HG02610 (cell line): ENCODE data around the gene TMEM116.
"Not testable (repeated sequence)": the region's sequence is repeated elsewhere in the genome, so short reads cannot be mapped to it uniquely, and the experiment has no call there.

Source experiments
- ATAC-seq: cut with Tn5 transposase; IDR thresholded peaks from one replicate; pipeline ENCODE4 v1.9.1; 2021; ENCODE audit warnings: mild to moderate bottlenecking, moderate library complexity; ENCODE audit not compliant: unreplicated experiment

The TMEM116 gene

GRCh38 chr12:112012775-112013600, at the start of gene TMEM116, which contains the start of gene ERP29:
Gene TMEM116, minus strand, starts transcription at chr12:112013165. Its CDS starts 7,895 bp downstream, at chr12:112005270.
Gene ERP29, plus strand, starts transcription at chr12:112013426. Its CDS starts 40 bp downstream, at chr12:112013466.
- peak; percentile 64 for ATAC-seq

- ATAC-seq: no peak
Observed at GRCh38 chr12:112061137-112061536, 48.2 kb upstream of the TMEM116 start.

DNA sequence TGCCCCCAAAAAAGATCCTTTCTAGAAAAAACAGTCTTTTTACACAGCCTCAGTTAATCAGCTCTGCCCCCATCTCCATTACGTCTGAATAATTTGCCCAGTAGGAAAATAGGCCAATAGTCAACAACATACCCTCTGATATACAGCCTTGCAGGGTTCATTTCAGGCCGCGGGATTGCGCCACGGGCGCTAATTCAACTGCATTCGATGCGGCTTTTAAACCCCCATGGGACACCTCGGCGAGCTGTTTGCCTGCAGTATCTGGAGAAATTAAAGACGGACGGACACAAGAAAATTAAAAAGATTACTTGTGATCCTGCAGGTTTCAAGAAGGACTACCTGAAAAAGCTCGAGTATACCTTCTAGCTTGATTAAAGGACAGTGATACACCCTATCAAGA, 36.4 kb upstream of the TMEM116 start:
- ATAC-seq: no peak

- ATAC-seq: no peak
Observed at GRCh38 chr12:112046003-112046402, 33.0 kb upstream of the TMEM116 start.

- not testable (repeated sequence) for ATAC-seq
Observed at GRCh38 chr12:112036614-112037013, 23.6 kb upstream of the TMEM116 start.

DNA sequence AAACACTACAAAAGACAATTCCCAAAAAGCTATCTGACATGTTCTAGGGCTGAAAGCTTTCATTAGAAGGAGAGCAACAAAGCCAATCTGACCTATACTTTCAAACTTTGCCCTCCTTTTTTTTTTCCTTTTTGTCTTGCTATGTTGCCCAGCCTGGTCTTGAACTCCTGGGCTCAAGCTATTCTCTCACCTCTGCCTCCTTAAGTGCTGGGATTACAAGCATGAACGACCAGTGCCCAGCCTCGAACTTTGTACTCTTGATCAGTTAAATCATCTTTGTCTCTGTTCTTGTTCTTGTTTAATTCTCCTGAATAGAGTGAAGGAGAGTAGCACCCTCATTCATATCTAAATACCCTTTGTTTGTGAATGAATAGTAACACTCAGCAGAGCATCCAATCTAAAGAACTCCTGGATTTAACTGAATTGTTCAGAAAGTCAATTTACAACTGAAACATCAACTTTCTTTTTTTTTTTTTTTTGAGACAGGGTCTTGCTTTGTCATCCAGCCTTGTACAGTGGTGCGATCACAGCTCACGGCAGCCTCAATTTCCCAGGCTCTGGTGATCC, 22.3 kb upstream of the TMEM116 start:
- ATAC-seq: no peak

DNA sequence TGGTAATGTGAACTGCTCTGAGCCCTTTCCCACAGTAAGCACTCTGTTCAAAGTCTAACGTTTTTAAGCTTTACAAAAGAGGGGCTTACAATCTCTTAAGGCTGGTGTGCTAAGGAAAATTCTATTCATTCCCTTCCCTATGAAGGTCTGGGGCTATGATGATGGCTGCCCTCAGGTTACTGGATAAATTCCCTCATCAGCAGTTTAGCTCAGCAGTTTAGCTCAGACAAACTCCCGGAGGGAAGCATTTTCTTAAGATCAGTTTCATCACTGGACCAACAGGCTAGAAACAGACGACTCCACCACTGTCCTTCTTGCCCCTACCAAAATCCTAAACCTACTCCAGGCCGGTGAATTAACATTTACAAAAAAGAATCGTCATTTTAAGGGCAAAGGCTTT, 19.3 kb upstream of the TMEM116 start:
- ATAC-seq: no peak

DNA sequence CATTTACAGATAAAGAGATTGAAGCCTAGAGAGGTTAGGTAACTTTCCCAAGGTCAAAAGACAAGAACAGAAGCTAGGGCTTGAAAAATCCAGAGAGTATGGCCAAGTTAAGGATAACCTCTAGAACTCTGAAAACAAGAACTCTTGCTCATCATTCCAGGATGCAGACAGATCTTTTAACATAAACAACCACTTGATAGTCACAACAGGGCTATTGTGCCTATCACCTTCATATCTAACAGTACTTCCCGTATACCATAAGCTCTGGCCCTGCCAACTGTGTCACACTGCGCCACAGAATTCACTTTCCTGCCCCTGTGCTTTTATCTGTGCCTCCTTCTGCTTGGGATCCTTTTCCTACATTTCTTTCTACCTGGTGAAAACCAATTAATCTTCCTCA, 18.5 kb upstream of the TMEM116 start:
- ATAC-seq: no peak

GRCh38 chr12:112029301-112029700, 16.3 kb upstream of the TMEM116 start:
- no peak for ATAC-seq

DNA sequence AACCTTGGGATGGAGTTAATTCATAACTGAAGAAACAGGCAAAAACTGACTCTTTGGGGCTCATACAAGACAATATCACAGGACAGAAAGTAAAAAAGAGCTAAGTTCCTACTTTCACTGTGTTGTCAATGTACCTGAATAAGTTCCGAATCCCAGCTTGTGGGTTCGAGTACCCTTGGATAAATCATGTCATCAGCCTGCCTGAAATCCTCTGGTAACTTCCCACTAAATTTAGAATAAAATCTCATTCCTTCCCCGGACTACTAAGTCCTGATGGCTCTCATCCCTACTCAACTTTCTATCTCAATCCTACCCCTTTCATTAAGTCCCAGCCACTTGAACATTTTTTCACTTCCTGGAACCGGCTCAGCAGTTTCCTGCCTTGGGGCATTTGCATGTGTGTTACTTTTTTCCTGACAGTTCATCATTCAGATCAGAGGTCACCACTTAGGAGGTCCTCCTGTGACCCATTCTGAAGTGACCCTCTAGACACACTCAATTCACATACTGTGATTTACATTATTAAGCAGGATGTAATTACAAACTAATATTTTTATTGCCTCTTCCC, 12.9 kb upstream of the TMEM116 start:
- ATAC-seq: no peak

GRCh38 chr12:112023759-112024396, 10.9 kb upstream of the TMEM116 start:
- ATAC-seq: no peak

GRCh38 chr12:112022241-112023016, 9.5 kb upstream of the TMEM116 start:
- no peak for ATAC-seq

DNA sequence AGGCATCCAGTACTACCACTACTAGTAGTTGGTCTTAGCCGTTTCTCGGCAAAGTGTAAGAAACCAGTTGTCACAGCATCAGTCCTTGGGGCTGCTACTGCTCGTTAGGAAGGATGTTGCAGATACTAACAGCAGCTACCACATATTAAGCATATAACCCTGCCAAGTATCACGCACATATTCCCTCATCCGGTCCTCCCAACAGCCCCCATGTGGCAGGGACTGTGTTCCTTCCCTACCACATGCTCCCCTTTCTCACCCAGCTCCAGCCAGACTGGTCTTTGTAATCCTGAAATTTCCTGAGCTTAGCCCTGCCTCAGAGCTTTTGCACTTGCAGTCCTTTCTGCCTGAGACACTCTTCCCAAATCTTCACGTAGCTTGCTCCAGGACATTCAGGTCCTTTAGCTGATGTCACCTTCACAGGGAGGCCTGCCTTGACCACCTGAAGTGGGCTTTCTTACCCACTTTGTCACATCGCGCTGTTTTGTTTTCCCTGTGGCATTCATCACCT, 8.0 kb upstream of the TMEM116 start:
- ATAC-seq: no peak

GRCh38 chr12:112018571-112019237, 5.7 kb upstream of the TMEM116 start:
- no peak for ATAC-seq

DNA sequence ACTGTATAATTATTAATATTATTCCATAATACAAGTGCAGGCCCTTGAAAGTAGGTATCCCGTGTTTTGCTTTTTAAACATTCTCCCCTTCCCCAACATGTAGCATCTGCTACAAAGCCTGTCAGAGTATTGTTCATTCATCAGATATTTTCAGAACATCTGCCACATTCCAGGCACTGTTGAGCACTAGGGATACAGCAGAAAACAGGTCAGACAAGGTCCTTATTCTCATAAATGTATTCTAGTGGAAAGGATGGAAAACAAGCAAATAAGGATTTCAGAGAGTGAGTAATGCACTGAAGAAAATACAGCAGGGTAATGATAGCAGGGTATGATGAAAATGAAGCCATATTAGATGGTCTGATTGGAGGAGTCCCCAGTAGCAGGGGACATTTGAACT, 4.1 kb upstream of the TMEM116 start:
- no peak for ATAC-seq

GRCh38 chr12:112015938-112016337, 3.0 kb upstream of the TMEM116 start:
- no peak for ATAC-seq

GRCh38 chr12:112013601-112014402, 837 bp upstream of the TMEM116 start:
- ATAC-seq: no peak

GRCh38 chr12:112011685-112012084, 1.3 kb downstream of the TMEM116 start:
- ATAC-seq: no peak
